ENCODE results near the gene NUDT19. TPM values are rescaled to one million over a fixed set of nuclear protein-coding genes. Genes with fewer than 3 reads are reported as not detected.
"Not testable (repeated sequence)": the region's sequence is repeated elsewhere in the genome, so short reads cannot be mapped to it uniquely, and the experiment has no call there.

Gene NUDT19
- total RNA-seq, 4 donors from 2014 or later = 6.1 to 15.9 (median 9.7) TPM

- DNase-seq (ENCODE audit: low spot score) (no peak), ATAC-seq (ENCODE audit: low FRiP score) (no peak)
- no peak for TF ChIP-seq CTCF (IDR thresholded peaks at IDR 0.05)
Measured at GRCh38 chr19:32744555-32745325, 53.1 kb downstream of the NUDT19 start.

- not testable (repeated sequence) for ATAC-seq (ENCODE audit: low FRiP score); DNase-seq (ENCODE audit: low spot score)
Measured at GRCh38 chr19:32745594-32746251, 54.1 kb downstream of the NUDT19 start.

- ATAC-seq (ENCODE audit: low FRiP score) = not testable (repeated sequence)
Measured at GRCh38 chr19:32746631-32747196, 55.1 kb downstream of the NUDT19 start.

GRCh38 chr19:32748497-32748896 is 56.9 kb downstream of the NUDT19 start:
- DNase-seq (ENCODE audit: low spot score) = no peak
- no peak for ATAC-seq (ENCODE audit: low FRiP score)
- no peak for TF ChIP-seq CTCF (IDR thresholded peaks at IDR 0.05)

More at GRCh38 chr19:32746631-32747196, 55.1 kb downstream of the NUDT19 start:
- not testable (repeated sequence) for DNase-seq (ENCODE audit: low spot score)

GRCh38 chr19:32748948-32749347 is 57.3 kb downstream of the NUDT19 start:
- no peak for TF ChIP-seq CTCF (IDR thresholded peaks at IDR 0.05)
- DNase-seq (ENCODE audit: low spot score) (no peak), ATAC-seq (ENCODE audit: low FRiP score) (no peak)

GRCh38 chr19:32749361-32749760 is 57.7 kb downstream of the NUDT19 start:
- ATAC-seq (ENCODE audit: low FRiP score) (no peak), DNase-seq (ENCODE audit: low spot score) (no peak)
- no peak for TF ChIP-seq CTCF (IDR thresholded peaks at IDR 0.05)

- no peak for DNase-seq (ENCODE audit: low spot score)
- no peak for TF ChIP-seq CTCF (IDR thresholded peaks at IDR 0.05)
- ATAC-seq (ENCODE audit: low FRiP score) = no peak
Measured at GRCh38 chr19:32750441-32751055, 58.9 kb downstream of the NUDT19 start.

Data from omental fat pad (tissue), 4 donors.